H1 (cell line): ENCODE measurements around the gene PNLDC1. TPM values are rescaled to one million over a fixed set of nuclear protein-coding genes. Genes with fewer than 3 reads are reported as not detected.

Experiments used
- CTCF ChIA-PET: fragments of 300-600 bp; sonication (Branson Sonifier 250); formaldehyde crosslinking; loops from one replicate; lab custom pipeline; 2021; ENCODE audit not compliant: partially characterized antibody; lab: Charles Lee
- POLR2A ChIA-PET: fragments of 300-600 bp; sonication (Branson Sonifier 250); formaldehyde crosslinking; loops from one replicate; lab custom pipeline; 2021; ENCODE audit warnings: inconsistent platforms; ENCODE audit not compliant: partially characterized antibody; lab: Charles Lee
- DNase-seq, 2 experiments: peaks; one replicate each; pipeline versions ENCODE4 v3.0.0 to v3.0.0-alpha.2; 2010 to 2022; ENCODE audit warnings: low spot score in 2 of 2, low read depth in 1 of 2, mixed read lengths in 1 of 2
- FAIRE-seq: peaks from 2 replicates; lab custom pipeline; 2011; peaks lifted over from hg19 to GRCh38; lab: Jason Lieb, UNC
- H2AFZ ChIP-seq: 2 replicates; pipeline ENCODE4 v1.8.1; 2012; ENCODE audit warnings: low read length, inconsistent platforms
- H2AK5ac ChIP-seq: 2 replicates; pipeline ENCODE4 v1.6.1; 2013; ENCODE audit warnings: low read depth, low read length
- H2BK120ac ChIP-seq: replicated peaks from 2 replicates; pipeline ENCODE3; 2013; ENCODE audit warnings: low read depth, low read length, inconsistent platforms
- H2BK12ac ChIP-seq: 2 replicates; pipeline ENCODE4 v1.6.1; 2013; ENCODE audit warnings: low read depth, low read length
- H2BK15ac ChIP-seq: 2 replicates; pipeline ENCODE4 v1.6.1; 2013; ENCODE audit warnings: low read length
- H2BK20ac ChIP-seq: 2 replicates; pipeline ENCODE4 v1.6.1; 2013; ENCODE audit warnings: low read length
- H2BK5ac ChIP-seq: 2 replicates; pipeline ENCODE4 v1.6.1; 2013; ENCODE audit warnings: low read depth, low read length
- H3K14ac ChIP-seq: 2 replicates; pipeline ENCODE4 v1.6.1; 2013; ENCODE audit warnings: inconsistent platforms; ENCODE audit not compliant: insufficient read length
- H3K18ac ChIP-seq: 2 replicates; pipeline ENCODE4 v1.6.1; 2013; ENCODE audit warnings: low read length; ENCODE audit errors: extremely low read depth
- H3K23ac ChIP-seq: 2 replicates; pipeline ENCODE4 v1.6.1; 2013; ENCODE audit warnings: inconsistent platforms; ENCODE audit not compliant: insufficient read length
- H3K23me2 ChIP-seq: 2 replicates; pipeline ENCODE4 v1.6.1; 2013; ENCODE audit warnings: low read depth, low read length
- H3K27ac ChIP-seq: 2 replicates; pipeline ENCODE4 v1.6.1; 2011; ENCODE audit warnings: low read depth, low read length, inconsistent platforms
- H3K27me3 ChIP-seq, 4 experiments: replicated peaks in 1 of 4; 1 replicate in 1 of 4; 2 replicates in 3 of 4; pipeline versions ENCODE4 v1.6.1 to v1.8.1; 2011 to 2013; ENCODE audit warnings: low read length in 3 of 4, mild to moderate bottlenecking in 3 of 4, inconsistent platforms in 2 of 4, mixed read lengths in 2 of 4, moderate library complexity in 1 of 4; ENCODE audit not compliant: control insufficient read depth in 3 of 4, insufficient read depth in 3 of 4; ENCODE audit errors: extremely low read depth in 1 of 4
- H3K36me3 ChIP-seq, 4 experiments: 2 replicates each; pipeline versions ENCODE4 v1.6.1 to v1.8.1; 2011 to 2013; ENCODE audit warnings: mild to moderate bottlenecking in 4 of 4, low read length in 3 of 4, moderate library complexity in 2 of 4, control low read depth in 1 of 4, inconsistent platforms in 1 of 4; ENCODE audit not compliant: insufficient read depth in 4 of 4, control insufficient read depth in 2 of 4
- H3K4ac ChIP-seq: replicated peaks from 2 replicates; pipeline ENCODE3; 2013; ENCODE audit warnings: low read length, low read depth, mixed read lengths, inconsistent platforms; ENCODE audit not compliant: insufficient read length
- H3K4me1 ChIP-seq, 4 experiments: replicated peaks in 1 of 4; 1 replicate in 1 of 4; 2 replicates in 3 of 4; pipeline versions ENCODE4 v1.6.1 to v1.8.1; 2011 to 2013; ENCODE audit warnings: low read length in 3 of 4, inconsistent platforms in 2 of 4, mixed read lengths in 1 of 4; ENCODE audit not compliant: insufficient read depth in 4 of 4, control insufficient read depth in 3 of 4
- H3K4me2 ChIP-seq, 2 experiments: 2 replicates each; pipeline versions ENCODE4 v1.6.1 to v1.8.1; 2011 to 2013; ENCODE audit warnings: low read depth in 2 of 2, low read length in 2 of 2, control low read depth in 1 of 2, inconsistent platforms in 1 of 2, mild to moderate bottlenecking in 1 of 2; ENCODE audit not compliant: insufficient read depth in 1 of 2
- H3K4me3 ChIP-seq, 4 experiments: fragments of 200-600, 300-600 bp in 1 of 4; sonication (generic), shearing (Covaris generic), sonication (Bioruptor Twin) in 1 of 4; 2 replicates each; pipeline versions ENCODE4 v1.5.1 to v1.8.1; 2011 to 2016; ENCODE audit warnings: low read length in 4 of 4, low read depth in 3 of 4, control low read depth in 2 of 4, inconsistent platforms in 2 of 4, mild to moderate bottlenecking in 2 of 4, mixed read lengths in 1 of 4, moderate library complexity in 1 of 4; ENCODE audit not compliant: insufficient read depth in 2 of 4; ENCODE audit errors: extremely low read depth in 1 of 4
- H3K56ac ChIP-seq: replicated peaks from 2 replicates; pipeline ENCODE3; 2013; ENCODE audit warnings: low read depth, mild to moderate bottlenecking, mixed read lengths, low read length, inconsistent platforms; ENCODE audit not compliant: insufficient read length
- H3K79me1 ChIP-seq: 2 replicates; pipeline ENCODE4 v1.6.1; 2013; ENCODE audit warnings: low read depth, low read length, control low read depth
- H3K79me2 ChIP-seq, 2 experiments: 2 replicates each; pipeline versions ENCODE4 v1.6.1 to v1.8.1; 2012 to 2013; ENCODE audit warnings: low read length in 2 of 2, mild to moderate bottlenecking in 2 of 2, inconsistent platforms in 1 of 2; ENCODE audit not compliant: insufficient read depth in 2 of 2, control insufficient read depth in 1 of 2
- H3K9ac ChIP-seq, 4 experiments: replicated peaks in 1 of 4; 1 replicate in 1 of 4; 2 replicates in 3 of 4; pipeline versions ENCODE4 v1.6.1 to v1.8.1; 2011 to 2013; ENCODE audit warnings: low read depth in 3 of 4, low read length in 3 of 4, control low read depth in 2 of 4, mild to moderate bottlenecking in 2 of 4, moderate library complexity in 2 of 4, inconsistent platforms in 1 of 4; ENCODE audit errors: extremely low read depth in 1 of 4
- H3K9me3 ChIP-seq, 2 experiments: 2 replicates each; pipeline versions ENCODE4 v1.6.1 to v1.8.1; 2012 to 2013; ENCODE audit warnings: mild to moderate bottlenecking in 2 of 2, moderate library complexity in 2 of 2, control low read depth in 1 of 2, inconsistent platforms in 1 of 2, low read depth in 1 of 2, low read length in 1 of 2, mixed read lengths in 1 of 2; ENCODE audit not compliant: insufficient read depth in 2 of 2
- H4K20me1 ChIP-seq, 2 experiments: replicated peaks in 1 of 2; 2 replicates each; pipeline versions ENCODE3 to v1.8.1; 2011 to 2013; ENCODE audit warnings: inconsistent platforms in 2 of 2, low read length in 2 of 2, mild to moderate bottlenecking in 1 of 2; ENCODE audit not compliant: insufficient read depth in 2 of 2, control insufficient read depth in 1 of 2
- H4K5ac ChIP-seq: 2 replicates; pipeline ENCODE4 v1.6.1; 2013; ENCODE audit warnings: low read length, low read depth, mixed read lengths, inconsistent platforms; ENCODE audit not compliant: insufficient read length
- H4K8ac ChIP-seq: 2 replicates; pipeline ENCODE4 v1.8.0; 2013; ENCODE audit warnings: mild to moderate bottlenecking, moderate library complexity, low read length, inconsistent platforms; ENCODE audit not compliant: insufficient read depth; ENCODE audit errors: extremely low read depth
- H4K91ac ChIP-seq: replicated peaks from 2 replicates; pipeline ENCODE3; 2013; ENCODE audit warnings: low read length, mixed read lengths, inconsistent platforms; ENCODE audit not compliant: insufficient read length
- BCL11A ChIP-seq, 2 experiments: IDR thresholded peaks; one replicate each; pipeline ENCODE4 v1.6.1; 2011; ENCODE audit warnings: low read depth in 2 of 2, low read length in 2 of 2, mild to moderate bottlenecking in 2 of 2
- CHD2 ChIP-seq: IDR thresholded peaks from 2 replicates; pipeline ENCODE4 v1.6.1; 2012; ENCODE audit warnings: low read length, improper control_type of control experiment
- KDM4A ChIP-seq: IDR thresholded peaks from one replicate; pipeline ENCODE4 v1.7.1; 2012; ENCODE audit warnings: low read depth, mild to moderate bottlenecking, moderate library complexity, low read length, inconsistent platforms; ENCODE audit not compliant: severe bottlenecking
- SIRT6 ChIP-seq: IDR thresholded peaks from one replicate; pipeline ENCODE4 v1.7.1; 2012; ENCODE audit warnings: low read length, inconsistent platforms
- SP4 ChIP-seq: IDR thresholded peaks from 2 replicates; pipeline ENCODE4 v1.6.1; 2012; ENCODE audit warnings: low read length, inconsistent platforms
- ZNF274 ChIP-seq: IDR thresholded peaks from 2 replicates; pipeline ENCODE4 v1.7.0; 2012; ENCODE audit warnings: low read length, borderline replicate concordance; ENCODE audit errors: extremely low read depth
- WGBS, 2 experiments: shearing (Covaris generic) in 1 of 2; methylation state at CpG; one replicate each; pipeline versions ENCODE4 v1.1.6 to v1.1.7; 2013 to 2015; ENCODE audit warnings: low lambda C conversion rate in 2 of 2, mixed read lengths in 2 of 2, inconsistent platforms in 1 of 2, low coverage in 1 of 2, missing lambda C conversion rate in 1 of 2; ENCODE audit not compliant: insufficient replicate concordance in 2 of 2, insufficient coverage in 1 of 2, insufficient read length in 1 of 2; ENCODE audit errors: extremely low coverage in 1 of 2, missing lambda C conversion rate in 1 of 2; 5-methylcytosine and 5-hydroxymethylcytosine counted together
- long read RNA-seq, 2 experiments: library from RNA in 1 of 2; library from capped mRNA in 1 of 2; stranded (forward); transcript quantifications; one replicate each; pipeline ENCODE4 v2.0.0, GENCODE V29; 2021; ENCODE audit warnings: inconsistent platforms in 1 of 2
- polyA minus RNA-seq, 3 experiments: library from RNA; depleted of rRNA, polyadenylated mRNA; stranded (reverse); fragments of >200 nt; gene quantifications; 1 replicate in 2 of 3; 2 replicates in 1 of 3; pipeline ENCODE4 v1.2.3, GENCODE V29; 2011
- polyA plus RNA-seq, 7 experiments: library from polyadenylated mRNA; depleted of rRNA in 3 of 7; stranded (reverse) in 5 of 7; unstranded in 2 of 7; fragments of >200 nt in 5 of 7; fragments of 200-250 nt in 2 of 7; gene quantifications; 1 replicate in 5 of 7; 2 replicates in 1 of 7; 4 replicates in 1 of 7; pipeline versions ENCODE4 v1.2.1 to v1.2.3, GENCODE V29; 2011 to 2013; ENCODE audit warnings: missing spikeins in 2 of 7, mixed read lengths in 2 of 7
- total RNA-seq: library from RNA; stranded (reverse); fragmentation: NEBNext Ultra II Directional; extraction: Animal tissue kit (Norgen Biotek cat#: 25700); gene quantifications from 2 replicates; pipeline ENCODE4 v1.2.1, GENCODE V29; 2021

The PNLDC1 gene, protein sequence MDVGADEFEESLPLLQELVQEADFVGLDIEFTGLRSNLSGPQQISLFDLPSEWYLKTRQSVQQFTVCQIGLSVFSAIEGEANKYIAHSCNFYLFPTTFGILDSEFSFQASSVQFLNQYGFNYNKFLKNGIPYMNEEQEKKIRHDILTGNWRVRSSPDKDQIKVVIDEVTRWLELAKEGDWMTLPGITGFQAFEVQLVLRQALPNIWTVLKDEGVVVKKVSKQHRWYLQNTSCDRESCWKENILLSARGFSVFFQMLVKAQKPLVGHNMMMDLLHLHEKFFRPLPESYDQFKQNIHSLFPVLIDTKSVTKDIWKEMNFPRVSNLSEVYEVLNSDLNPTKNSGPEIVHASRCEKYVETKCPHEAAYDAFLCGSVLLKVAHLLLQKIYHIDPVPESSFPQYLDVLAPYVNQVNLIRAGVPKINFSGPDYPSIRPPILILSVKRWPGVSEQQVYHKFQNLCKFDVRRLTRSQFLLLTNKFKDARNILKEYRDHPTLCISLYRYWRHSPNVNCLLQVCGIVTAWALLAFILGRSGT
- total RNA-seq, result 0.34 and 0.44 TPM in 2 replicates
- 0.09 and 0.15 TPM in 2 replicates for polyA plus RNA-seq (2011; rRNA removed)
- polyA plus RNA-seq (2011; cell fraction: cytosol; rRNA removed), result 0.17 TPM
- polyA plus RNA-seq (2011; cell fraction: nucleus; rRNA removed), result 0.23 TPM
- 0.16 to 0.25 TPM (median 0.19 TPM) in 3 of 4 replicates, not detected in the other for polyA plus RNA-seq (2012, experiment 1 of 2)
- not detected for polyA plus RNA-seq (2012, experiment 2 of 2)
- polyA plus RNA-seq (2013, experiment 1 of 2), result 0.10 TPM
- 0.15 TPM for polyA plus RNA-seq (2013, experiment 2 of 2)
- not detected in 2 replicates for polyA minus RNA-seq (2011; rRNA and poly(A)+ RNA removed)
- not detected for polyA minus RNA-seq (2011; cell fraction: cytosol; rRNA and poly(A)+ RNA removed)
- polyA minus RNA-seq (2011; cell fraction: nucleus; rRNA and poly(A)+ RNA removed), result not detected
- long read RNA-seq, experiment 1, partial matches to known transcripts, result 1 of 1 reads
- long read RNA-seq, experiment 1, other reads (novel, unspliced or antisense), result 0 of 1 reads
- long read RNA-seq, experiment 2, result 0 reads

DNA sequence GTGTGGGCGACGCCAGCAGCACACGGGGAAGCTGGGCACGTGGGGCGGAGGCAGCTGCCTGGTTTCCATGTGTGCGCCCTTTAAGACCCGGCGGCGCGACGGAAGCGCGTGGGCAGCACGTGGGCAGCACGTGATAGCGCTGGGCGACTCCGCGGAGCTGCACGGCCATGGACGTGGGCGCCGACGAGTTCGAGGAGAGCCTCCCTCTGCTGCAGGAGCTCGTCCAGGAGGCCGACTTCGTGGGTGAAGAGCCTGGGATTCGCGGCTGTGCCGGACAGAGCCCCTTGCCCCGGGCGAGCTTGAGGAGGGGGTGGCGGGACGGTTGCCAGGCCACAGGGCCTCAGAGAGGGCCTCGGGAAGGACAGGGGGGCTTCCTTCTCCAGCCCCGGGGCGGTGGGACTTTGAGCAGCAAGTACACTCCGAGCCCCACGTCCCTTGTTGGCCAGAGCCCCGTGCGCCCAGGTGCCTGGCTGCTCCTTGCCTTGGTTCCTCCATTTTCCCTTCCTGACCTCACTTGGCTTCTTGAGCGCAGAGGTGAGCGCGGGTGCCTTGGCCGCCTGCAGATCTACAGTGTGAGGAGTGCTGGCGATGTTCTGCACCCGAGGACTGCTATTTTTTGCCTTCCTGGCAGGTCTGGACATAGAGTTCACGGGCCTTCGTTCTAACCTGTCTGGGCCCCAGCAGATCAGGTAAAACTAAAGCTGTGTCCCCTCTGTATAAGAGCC is at the start of gene PNLDC1:
PNLDC1 (plus strand) TSS at position 136 of the 725 bp plus-strand sequence; CDS start at position 168, 32 bp downstream.
- Histone ChIP-seq H2BK12ac (no peak within 1 kb of the TSS), H2BK15ac (no peak within 1 kb of the TSS), H3K4me2 (no peak within 1 kb of the TSS), H4K8ac (no peak within 1 kb of the TSS), H3K56ac (no peak within 1 kb of the TSS), H3K79me1 (no peaks in the 10 kb centered on the region), H3K9ac (no peak within 1 kb of the TSS), H2AK5ac (no peak within 1 kb of the TSS), H4K5ac (no peak within 1 kb of the TSS), H3K4me3 (no peak within 1 kb of the TSS), H3K36me3 (peaks cover 0 to 29% (median 11%) of the 10 kb centered on the region in 4 experiments; a peak in 7 of 8 replicates), H3K79me2 (peaks cover 0 to 2% of the 10 kb centered on the region in 2 experiments; a peak in 1 of 4 replicates), H4K20me1 (peaks cover 0 to 2% of the 10 kb centered on the region in 2 experiments), H3K4ac (no peak within 1 kb of the TSS), H3K18ac (no peak within 1 kb of the TSS), H3K9me3 (no peaks in the 10 kb centered on the region), H4K91ac (no peak within 1 kb of the TSS), H2AFZ (no peak within 1 kb of the TSS), H3K27me3 (no peaks in the 10 kb centered on the region), H2BK120ac (no peak within 1 kb of the TSS), H3K27ac (no peak within 1 kb of the TSS), H3K23ac (no peak within 1 kb of the TSS), H3K23me2 (no peaks in the 10 kb centered on the region), H3K14ac (no peak within 1 kb of the TSS), H3K4me1 (no peaks in the 10 kb centered on the region), H2BK20ac (no peak within 1 kb of the TSS), H2BK5ac (no peak within 1 kb of the TSS; the same call in 1 of the 2 replicates)
- CTCF ChIA-PET, result no interaction called here
- 92% methylated on average over 39 of the region's 50 CpGs; no CpG with 5 or more reads in 1 of the 2 experiments for WGBS, 2 experiments
- POLR2A ChIA-PET, result interaction anchor here (0.6 to 5.9 kb wide), 2 partner anchors 11 to 35 kb away, joined by 3 to 41 read pairs; partner anchors contain the start of genes MRPL18 and TCP1
- FAIRE-seq (no peak), DNase-seq (no peak)
- no peak for TF ChIP-seq SIRT6
- TF ChIP-seq SP4, result no peak
- no peak for TF ChIP-seq BCL11A (IDR thresholded peaks at IDR 0.05; ENCODE audit: low read depth in 2 of 2, low read length in 2 of 2)
- TF ChIP-seq ZNF274, result no peak
- TF ChIP-seq CHD2, result no peak
- TF ChIP-seq KDM4A, result no peak
